NCI-H2081 treated with DMSO at 0.1 percent for 48 hours (cell line): ENCODE measurements around the gene P2RY1.

Experiments used
- DNase-seq: peaks from one replicate; lab custom pipeline; 2025; lab: John Stamatoyannopoulos, UW

P2RY1 gene, protein sequence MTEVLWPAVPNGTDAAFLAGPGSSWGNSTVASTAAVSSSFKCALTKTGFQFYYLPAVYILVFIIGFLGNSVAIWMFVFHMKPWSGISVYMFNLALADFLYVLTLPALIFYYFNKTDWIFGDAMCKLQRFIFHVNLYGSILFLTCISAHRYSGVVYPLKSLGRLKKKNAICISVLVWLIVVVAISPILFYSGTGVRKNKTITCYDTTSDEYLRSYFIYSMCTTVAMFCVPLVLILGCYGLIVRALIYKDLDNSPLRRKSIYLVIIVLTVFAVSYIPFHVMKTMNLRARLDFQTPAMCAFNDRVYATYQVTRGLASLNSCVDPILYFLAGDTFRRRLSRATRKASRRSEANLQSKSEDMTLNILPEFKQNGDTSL

DNA sequence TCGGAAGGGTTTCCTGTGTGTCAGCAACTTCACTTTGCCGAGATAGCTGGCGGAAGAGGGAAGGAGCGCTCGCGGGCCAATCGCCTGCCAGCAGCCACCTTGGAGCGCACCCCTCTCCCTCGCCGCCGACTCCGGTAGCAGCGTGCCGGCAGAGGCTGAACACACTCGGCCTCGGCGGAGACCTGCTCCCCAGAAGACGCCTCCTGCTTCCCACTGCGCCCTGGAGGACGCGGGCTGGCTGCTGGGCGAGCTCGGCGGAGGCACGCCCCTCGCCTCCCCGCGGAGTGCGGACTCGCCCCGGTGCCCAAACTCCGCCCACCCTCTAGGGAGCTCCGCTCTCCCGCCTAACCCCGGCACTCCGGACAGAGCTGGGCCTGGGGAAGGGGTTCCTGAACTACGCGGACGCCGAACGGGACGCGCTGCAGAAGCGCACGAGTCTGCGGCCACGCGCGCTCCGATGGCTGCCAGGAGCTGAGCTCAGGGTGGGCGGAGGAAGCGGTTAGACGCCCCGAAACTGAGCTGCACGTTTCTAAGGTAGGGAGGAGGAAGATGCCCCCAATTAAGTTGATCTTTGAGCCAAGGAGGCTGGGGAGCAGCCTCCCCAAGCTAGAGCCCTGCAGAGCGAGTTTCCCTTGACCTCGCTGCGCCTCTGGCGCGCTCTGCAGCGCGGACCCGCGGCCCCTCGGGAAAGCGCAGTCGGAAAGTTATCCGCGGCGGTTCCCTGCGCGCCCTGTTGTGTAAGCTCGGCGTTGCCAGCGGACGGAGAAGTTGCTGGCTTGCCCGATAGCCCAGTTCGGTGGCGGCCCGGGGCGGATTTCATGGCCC, at the start of gene P2RY1:
P2RY1 (plus strand) TSS at position 356 of the 825 bp plus-strand sequence. CDS start 652 bp downstream, outside the sequence.
- peak; percentile 21 for DNase-seq

DNA sequence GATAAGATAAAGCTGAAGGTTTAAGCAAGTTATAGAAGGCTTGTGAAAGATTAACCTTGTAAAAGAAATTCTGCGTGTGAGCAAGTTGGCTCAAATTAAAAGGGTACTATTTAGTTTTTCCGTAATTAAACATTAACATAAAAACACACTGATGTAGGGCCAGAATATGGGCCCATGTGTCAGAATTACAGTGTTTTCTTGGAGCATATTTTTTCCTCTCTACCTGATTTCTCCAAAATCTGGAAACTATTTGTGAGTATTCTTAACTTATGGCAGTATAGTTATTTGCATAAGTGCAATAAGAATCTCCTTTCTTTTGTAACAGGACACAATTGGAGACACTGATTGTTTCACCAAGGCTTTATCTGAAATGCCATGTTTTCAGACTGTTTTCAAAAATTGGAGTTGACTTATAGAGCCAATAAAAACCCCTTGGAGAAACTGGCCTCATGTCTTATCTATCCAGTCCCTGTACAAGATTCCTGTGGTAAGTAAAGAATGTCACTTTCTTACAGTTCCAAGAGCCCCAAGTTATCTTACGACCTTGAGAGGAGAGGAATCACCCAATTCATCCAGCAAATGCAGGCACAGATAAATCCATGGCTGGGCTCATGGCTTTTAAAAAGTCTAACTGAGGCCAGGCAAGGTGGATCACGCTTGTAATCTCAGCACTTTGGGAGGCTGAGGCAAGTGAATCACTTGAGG, 47.8 kb upstream of the P2RY1 start:
- no peak for DNase-seq

DNA sequence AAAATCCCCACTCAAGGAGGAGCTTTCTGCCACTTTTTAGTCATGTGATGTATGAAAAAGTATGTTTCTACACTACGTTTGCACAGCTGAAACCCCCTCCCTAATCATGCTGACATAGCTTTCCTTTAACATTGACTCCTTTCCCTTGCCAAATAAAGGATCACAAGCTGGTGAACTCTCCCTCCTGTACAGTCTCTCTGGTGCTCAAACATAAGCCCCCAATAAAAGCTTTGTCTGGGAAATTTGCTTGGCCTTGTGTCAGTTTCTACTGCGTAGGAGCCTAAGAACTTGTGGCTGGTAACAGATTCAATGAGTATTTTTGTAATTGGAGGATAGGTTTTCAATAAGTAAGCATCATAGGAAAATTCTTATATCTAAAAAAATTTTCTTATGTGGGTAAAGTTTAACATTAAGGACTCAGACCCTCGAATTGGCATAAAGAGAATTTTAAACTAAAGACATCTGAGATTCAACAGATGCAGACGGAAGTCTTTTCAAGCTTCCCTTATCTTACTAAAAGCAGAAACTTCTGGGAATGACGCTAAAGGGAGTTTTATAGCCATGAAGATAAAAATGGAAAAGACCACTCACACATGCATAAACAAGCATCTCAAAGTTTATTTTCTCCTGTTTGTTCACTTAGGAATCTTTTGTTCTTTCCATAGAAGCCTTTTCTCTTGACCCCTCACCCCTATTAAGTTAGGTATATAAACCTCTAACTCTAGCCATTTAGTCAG, 44.1 kb upstream of the P2RY1 start:
- DNase-seq: no peak

- no peak for DNase-seq
Measured at GRCh38 chr3:152793969-152794368, 41.0 kb upstream of the P2RY1 start.

DNA sequence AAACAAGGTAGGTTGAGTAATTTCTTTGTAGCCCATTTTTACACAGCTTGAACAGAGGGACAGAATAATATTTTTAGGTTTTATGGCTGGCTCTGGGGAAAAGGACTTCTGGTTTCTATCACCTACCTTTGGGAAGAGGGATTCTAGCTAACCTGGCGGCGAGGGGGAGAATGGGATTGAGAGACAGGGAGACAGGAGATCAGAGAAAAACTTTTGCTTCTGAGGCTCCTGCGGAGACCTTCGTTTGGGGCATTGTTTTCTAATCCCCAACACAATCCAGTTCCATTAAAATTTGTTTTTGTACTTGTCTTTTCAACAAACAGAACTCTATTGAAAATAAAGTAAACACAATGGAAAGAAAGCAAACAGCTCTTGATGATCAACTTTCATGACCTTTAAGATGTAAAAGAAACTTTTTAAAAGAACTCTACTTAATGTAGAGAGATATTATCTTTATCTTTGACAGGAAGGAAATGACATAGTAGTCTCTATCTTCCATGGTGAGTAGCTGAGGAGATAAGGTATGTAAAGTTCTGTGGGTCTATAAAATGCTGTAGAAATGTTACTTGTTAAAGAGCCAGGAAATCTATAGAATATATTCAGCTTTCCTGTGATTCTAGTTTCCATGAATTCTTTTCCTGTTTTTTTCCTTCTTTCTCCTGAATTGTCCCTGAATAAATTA, 37.0 kb upstream of the P2RY1 start:
- no peak for DNase-seq

- DNase-seq: no peak
Measured at GRCh38 chr3:152811974-152812760, 22.8 kb upstream of the P2RY1 start.

DNA sequence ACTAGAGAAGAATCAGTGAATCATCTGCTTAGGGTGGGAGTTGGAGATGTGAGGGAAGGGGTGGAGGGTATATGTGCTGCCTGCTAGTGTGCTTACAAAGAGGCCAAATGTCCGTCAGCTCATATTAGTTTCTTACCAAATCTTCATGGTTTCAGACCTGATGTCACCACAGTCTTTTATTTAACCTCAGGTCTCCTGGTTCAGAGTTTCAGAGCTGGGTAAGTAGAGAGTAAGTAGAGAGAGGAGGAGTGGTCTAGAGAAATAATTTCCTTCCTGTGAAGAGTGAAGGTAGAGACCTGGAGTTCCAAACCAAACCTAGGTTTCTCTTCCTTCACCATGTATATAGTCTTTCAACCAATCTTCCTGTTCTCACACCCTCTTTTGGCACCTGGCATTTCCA, 17.5 kb upstream of the P2RY1 start:
- no peak for DNase-seq

DNA sequence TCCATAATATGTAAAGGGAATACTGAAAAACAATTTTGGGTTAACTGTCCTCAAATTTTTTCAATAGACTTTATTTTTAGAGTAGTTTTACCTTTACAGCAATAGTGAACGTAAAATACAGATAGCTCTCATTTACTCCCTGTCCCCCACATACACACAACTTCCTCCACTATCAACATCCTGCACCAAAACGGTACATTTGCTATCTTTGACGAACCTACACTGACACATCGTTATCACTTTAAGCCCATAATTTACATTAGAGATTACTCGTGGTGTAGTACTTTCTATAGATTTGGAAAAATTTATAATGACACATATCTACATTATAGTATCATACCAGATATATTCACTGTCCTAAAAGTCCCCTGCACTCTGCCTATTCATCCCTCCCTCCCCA, 16.9 kb upstream of the P2RY1 start:
- DNase-seq: no peak

DNA sequence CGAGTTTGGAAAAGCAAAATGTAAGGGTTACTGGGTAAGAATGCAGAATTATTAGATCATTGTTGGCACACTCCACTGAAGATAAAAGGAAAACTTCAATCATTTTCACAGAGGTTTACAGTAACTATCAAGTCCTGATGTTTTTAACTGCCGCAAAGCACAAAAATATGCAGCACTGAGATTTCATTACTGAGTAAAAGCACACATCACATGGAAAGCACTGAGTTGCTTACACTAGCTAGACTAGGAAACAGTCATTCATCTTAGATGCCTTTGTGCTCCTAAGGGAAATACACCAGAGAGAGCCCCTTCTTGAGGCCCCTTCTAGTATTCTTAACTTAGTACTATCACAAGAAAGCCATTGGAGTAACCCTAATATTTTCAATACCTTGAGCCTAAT, 11.8 kb upstream of the P2RY1 start:
- no peak for DNase-seq

DNA sequence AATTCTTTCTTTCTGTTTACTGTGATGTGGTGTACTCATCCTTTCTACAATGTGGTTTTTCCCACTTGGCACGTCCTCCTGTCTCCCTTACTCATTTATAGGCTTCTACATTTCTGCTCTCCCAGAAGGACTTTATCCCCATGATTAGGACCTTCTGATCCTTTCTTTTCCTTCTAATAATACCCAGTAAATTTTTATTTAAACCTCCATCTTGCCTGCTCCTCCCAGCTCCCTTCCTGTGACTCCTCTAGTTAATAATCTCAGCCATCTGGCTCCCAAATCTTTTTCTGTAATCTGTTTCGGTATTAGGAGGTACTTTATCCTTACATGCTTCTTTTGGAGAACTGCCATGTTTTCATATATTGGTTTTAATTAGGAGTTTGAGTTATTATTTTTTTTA, 11.2 kb upstream of the P2RY1 start:
- no peak for DNase-seq

DNA sequence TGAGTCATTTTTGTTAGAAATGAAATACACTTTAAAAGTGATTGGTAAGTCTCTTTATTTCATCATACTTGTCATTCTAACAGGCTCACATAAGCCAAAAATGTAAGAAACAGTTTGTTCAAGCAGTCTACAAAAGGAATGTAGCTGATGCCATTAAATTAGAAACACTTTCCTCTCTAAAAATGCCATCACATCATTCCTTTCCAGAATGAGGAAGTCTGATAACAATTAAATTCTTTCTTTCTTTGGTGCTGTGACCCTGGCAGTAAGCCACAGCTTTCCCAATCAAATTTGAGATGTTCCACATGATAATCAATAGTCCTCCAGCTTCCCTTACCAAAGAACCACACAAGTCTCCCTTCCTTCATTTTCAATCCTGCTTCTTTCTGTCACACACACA, 9.4 kb upstream of the P2RY1 start:
- DNase-seq: no peak

- no peak for DNase-seq
Measured at GRCh38 chr3:152826476-152826875, 8.5 kb upstream of the P2RY1 start.

- no peak for DNase-seq
Measured at GRCh38 chr3:152827313-152827712, 7.6 kb upstream of the P2RY1 start.

- no peak for DNase-seq
Measured at GRCh38 chr3:152828075-152828840, 6.7 kb upstream of the P2RY1 start.

DNA sequence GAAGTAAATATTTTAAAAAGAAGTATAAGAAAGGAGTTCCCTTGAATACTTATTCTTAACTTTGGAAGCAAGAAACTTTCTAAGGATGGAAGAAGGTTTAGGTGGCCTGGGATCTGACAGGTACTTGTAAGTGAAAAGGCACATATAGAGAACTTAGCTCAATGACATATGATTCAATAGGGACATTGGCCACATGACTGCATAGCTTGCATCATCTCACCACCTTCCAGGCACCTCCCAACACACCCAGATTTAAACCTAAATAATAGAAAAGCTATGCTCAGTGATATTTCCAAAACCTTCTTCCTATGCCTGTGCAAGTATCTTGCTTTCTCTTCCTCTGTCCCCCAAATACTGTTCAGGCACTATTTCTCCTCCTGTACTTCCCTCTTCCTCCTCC, 4.7 kb upstream of the P2RY1 start:
- no peak for DNase-seq

DNA sequence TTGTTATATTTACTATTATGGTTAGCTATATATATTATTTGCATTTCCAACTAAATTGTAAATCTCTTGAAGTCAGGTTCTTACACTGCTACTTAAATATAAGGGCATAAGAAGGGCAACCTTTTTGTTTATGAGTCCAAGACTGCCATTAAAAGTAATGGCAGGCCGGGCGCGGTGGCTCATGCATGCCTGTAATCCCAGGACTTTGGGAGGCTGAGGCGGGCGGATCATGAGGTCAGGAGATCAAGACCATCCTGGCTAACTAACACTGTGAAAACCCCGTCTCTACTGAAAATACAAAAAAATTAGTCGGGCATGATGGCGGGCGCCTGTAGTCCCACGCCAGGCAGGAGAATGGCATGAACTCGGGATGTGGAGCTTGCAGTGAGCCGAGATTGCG, 2.9 kb upstream of the P2RY1 start:
- DNase-seq: no peak

DNA sequence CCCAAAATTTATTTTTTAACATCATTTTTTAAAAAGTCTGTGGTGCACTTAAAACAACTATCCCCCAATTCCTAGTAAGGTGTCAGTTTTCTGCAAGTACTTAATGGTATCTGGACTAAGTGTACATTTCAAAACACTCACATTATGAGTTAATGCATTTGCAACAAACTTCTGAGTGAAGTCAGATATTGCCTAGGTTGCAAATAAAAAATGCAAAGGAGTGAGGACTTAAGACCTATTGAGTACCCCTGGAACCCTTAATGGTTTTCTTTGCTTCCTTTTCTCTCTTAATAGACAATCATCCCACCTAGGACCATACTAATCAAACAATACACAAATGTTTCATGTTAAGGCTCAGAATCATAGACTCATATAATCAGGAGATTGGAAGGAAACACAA, 1.8 kb upstream of the P2RY1 start:
- DNase-seq: no peak

- DNase-seq: peak; percentile 21
Measured at GRCh38 chr3:152834191-152834775, 648 bp upstream of the P2RY1 start.

DNA sequence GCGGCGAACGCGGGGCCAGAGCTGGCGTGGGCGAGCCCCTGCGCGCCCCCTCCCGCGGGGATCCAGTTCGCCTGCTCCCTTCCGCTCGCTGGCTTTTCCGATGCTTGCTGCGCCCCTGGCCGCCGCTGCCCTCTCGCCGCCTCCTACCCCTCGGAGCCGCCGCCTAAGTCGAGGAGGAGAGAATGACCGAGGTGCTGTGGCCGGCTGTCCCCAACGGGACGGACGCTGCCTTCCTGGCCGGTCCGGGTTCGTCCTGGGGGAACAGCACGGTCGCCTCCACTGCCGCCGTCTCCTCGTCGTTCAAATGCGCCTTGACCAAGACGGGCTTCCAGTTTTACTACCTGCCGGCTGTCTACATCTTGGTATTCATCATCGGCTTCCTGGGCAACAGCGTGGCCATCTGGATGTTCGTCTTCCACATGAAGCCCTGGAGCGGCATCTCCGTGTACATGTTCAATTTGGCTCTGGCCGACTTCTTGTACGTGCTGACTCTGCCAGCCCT, 721 bp downstream of the P2RY1 start:
- DNase-seq: no peak
